SK-N-MC (cell line): ENCODE results near the gene KCNQ1.

Experiments used
- EZH2 ChIP-seq: fragments of 200-600 bp; sonication (generic); IDR thresholded peaks from one replicate; pipeline ENCODE4 v1.6.1; 2017; ENCODE audit warnings: antibody characterized with exemption
- POLR2AphosphoS5 ChIP-seq: IDR thresholded peaks from 2 replicates; pipeline ENCODE4 v1.6.1; 2012; ENCODE audit warnings: mild to moderate bottlenecking, low read depth, low read length, borderline replicate concordance

- no peak for TF ChIP-seq EZH2
- TF ChIP-seq POLR2AphosphoS5: no peak
Observed at GRCh38 chr11:2489083-2489482, 44.3 kb downstream of the KCNQ1 start.
